Stimulated activated CD8-positive, alpha-beta memory T cell treated with anti-CD3 and anti-CD28 coated beads, Interleukin-7, amount 100 ng/mL, for 1 hour (primary cell): ENCODE measurements around the gene SHC2.

ENCODE experiments used
- DNase-seq, 2 donors: peaks; one replicate each; pipeline ENCODE4 v3.0.0-alpha.2; 2020; ENCODE audit warnings: low read depth in 2 of 2

The SHC2 gene

GRCh38 chr19:372306-372890, 88.4 kb downstream of the SHC2 start:
- no peak for DNase-seq

GRCh38 chr19:371501-372168, 89.2 kb downstream of the SHC2 start:
- DNase-seq = no peak

GRCh38 chr19:370641-371330, 90.0 kb downstream of the SHC2 start:
- no peak for DNase-seq

GRCh38 chr19:369876-370275, 91.0 kb downstream of the SHC2 start:
- no peak for DNase-seq

GRCh38 chr19:369256-369655, 91.6 kb downstream of the SHC2 start:
- DNase-seq = no peak

- no peak for DNase-seq
Observed at GRCh38 chr19:368630-369024, 92.2 kb downstream of the SHC2 start.

GRCh38 chr19:367963-368629, 92.7 kb downstream of the SHC2 start:
- no peak for DNase-seq

GRCh38 chr19:367561-367960, 93.3 kb downstream of the SHC2 start:
- no peak for DNase-seq

- no peak for DNase-seq
Observed at GRCh38 chr19:366951-367350, 93.9 kb downstream of the SHC2 start.
